SIG-M5 (cell line): ENCODE data around the gene PRPSAP2.
"Not testable (repeated sequence)": the region's sequence is repeated elsewhere in the genome, so short reads cannot be mapped to it uniquely, and the experiment has no call there.

Experiments used
- DNase-seq: peaks from one replicate; lab custom pipeline; 2025; lab: John Stamatoyannopoulos, UW

Gene PRPSAP2

GRCh38 chr17:18857864-18858566 lies at the start of gene PRPSAP2:
TSS of gene PRPSAP2 (plus strand) at chr17:18858131. CDS start at chr17:18865834, 7,703 bp downstream.
- DNase-seq = peak; percentile 64

GRCh38 chr17:18815924-18816323 lies 42.0 kb upstream of the PRPSAP2 start:
- not testable (repeated sequence) for DNase-seq

GRCh38 chr17:18816489-18817371 lies 41.2 kb upstream of the PRPSAP2 start:
- not testable (repeated sequence) for DNase-seq

GRCh38 chr17:18821430-18821829 lies 36.5 kb upstream of the PRPSAP2 start:
- DNase-seq = not testable (repeated sequence)

- DNase-seq = not testable (repeated sequence)
Measured at GRCh38 chr17:18827613-18828012, 30.3 kb upstream of the PRPSAP2 start.

- DNase-seq = no peak
Measured at GRCh38 chr17:18848501-18848900, 9.4 kb upstream of the PRPSAP2 start.

- no peak for DNase-seq
Measured at GRCh38 chr17:18850679-18851078, 7.3 kb upstream of the PRPSAP2 start.

GRCh38 chr17:18851201-18851600 lies 6.7 kb upstream of the PRPSAP2 start:
- DNase-seq = no peak

- DNase-seq = no peak
Measured at GRCh38 chr17:18854956-18855355, 3.0 kb upstream of the PRPSAP2 start.

GRCh38 chr17:18855831-18856569 lies 1.9 kb upstream of the PRPSAP2 start:
- peak; percentile 88 for DNase-seq

- DNase-seq = no peak
Measured at GRCh38 chr17:18856570-18856915, 1.4 kb upstream of the PRPSAP2 start.

GRCh38 chr17:18858567-18859245 lies 775 bp downstream of the PRPSAP2 start:
- DNase-seq = no peak

- peak; percentile 46 for DNase-seq
Measured at GRCh38 chr17:18859256-18859655, 1.3 kb downstream of the PRPSAP2 start.

- DNase-seq = peak; percentile 14
Measured at GRCh38 chr17:18860161-18860972, 2.4 kb downstream of the PRPSAP2 start.

- DNase-seq = no peak
Measured at GRCh38 chr17:18862011-18862410, 4.1 kb downstream of the PRPSAP2 start.

GRCh38 chr17:18864996-18865395 lies 7.1 kb downstream of the PRPSAP2 start:
- DNase-seq = not testable (repeated sequence)

GRCh38 chr17:18866866-18867813 lies 9.2 kb downstream of the PRPSAP2 start:
- no peak for DNase-seq

GRCh38 chr17:18877104-18877645 lies 19.2 kb downstream of the PRPSAP2 start:
- DNase-seq = no peak

GRCh38 chr17:18888766-18889290 lies 30.9 kb downstream of the PRPSAP2 start:
- no peak for DNase-seq
